GM21576 (cell line): ENCODE results near the gene RNF126.

ENCODE experiments used
- ATAC-seq: cut with Tn5 transposase; IDR thresholded peaks from one replicate; pipeline ENCODE4 v1.9.1; 2021; ENCODE audit warnings: mild to moderate bottlenecking, moderate library complexity; ENCODE audit not compliant: unreplicated experiment

RNF126 gene

GRCh38 chr19:664913-665443, 2.0 kb upstream of the RNF126 start:
- no peak for ATAC-seq

DNA sequence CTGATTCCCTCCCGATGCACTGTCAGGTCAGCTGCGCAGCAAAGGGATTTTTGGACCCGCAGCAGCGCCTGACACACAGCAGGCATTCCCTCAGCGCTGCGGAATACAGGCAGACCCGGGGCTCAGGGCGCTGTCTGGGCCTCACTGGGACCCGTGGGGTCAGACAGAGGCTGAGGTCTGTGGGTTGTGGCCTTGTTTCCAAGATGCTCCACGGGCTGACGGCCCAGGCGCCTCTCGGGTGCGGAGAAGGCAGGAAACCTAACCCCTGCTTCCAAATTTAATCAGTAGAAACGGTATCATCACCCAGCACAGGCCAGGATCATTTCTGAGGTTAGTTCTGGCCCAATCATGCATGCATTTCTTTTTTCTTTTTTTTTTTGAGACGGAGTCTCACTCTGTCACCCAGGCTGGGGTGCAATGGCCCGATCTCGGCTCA, 686 bp upstream of the RNF126 start:
- ATAC-seq: no peak

GRCh38 chr19:662207-662961, 630 bp downstream of the RNF126 start:
- ATAC-seq: peak; percentile 2

DNA sequence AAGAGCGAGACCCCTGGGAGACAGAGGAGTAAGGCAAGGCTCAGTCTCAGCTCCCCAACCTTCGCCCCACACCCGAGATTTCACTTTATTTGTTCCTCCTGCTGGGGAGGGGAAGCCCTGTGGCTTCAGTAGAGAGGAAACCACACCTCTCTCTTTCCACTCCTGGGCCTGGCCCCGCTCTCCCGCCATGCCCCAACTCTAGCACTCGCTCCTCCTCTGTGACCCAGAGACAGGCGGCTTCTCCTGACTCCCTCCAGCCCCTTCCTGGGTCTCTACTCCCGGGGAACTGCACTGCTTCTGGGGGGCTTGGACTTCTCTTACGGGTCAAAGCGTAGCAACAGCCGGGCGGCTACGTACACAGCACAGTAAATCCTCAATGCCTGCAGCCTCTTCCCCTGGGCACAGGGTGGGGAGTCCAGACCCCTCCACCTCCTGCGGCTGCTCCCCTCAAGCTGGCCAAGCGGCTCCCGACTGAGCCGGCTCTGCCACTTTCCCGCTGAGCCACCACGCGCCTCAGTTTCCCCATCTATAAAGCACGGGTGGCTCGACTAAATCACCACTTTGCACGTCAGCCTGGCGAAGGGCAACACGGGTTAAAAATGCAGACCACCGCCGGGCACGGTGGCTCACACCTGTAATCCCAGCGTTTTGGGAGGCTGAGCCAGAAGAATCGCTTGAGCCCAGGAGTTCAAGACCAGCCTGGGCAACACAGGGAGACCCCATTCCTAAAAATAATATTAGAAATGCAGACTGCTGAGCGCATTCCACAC, 1.4 kb downstream of the RNF126 start:
- ATAC-seq: no peak

- ATAC-seq: no peak
These were observed 2.1 kb downstream of the RNF126 start for GRCh38 chr19:660793-661426.

DNA sequence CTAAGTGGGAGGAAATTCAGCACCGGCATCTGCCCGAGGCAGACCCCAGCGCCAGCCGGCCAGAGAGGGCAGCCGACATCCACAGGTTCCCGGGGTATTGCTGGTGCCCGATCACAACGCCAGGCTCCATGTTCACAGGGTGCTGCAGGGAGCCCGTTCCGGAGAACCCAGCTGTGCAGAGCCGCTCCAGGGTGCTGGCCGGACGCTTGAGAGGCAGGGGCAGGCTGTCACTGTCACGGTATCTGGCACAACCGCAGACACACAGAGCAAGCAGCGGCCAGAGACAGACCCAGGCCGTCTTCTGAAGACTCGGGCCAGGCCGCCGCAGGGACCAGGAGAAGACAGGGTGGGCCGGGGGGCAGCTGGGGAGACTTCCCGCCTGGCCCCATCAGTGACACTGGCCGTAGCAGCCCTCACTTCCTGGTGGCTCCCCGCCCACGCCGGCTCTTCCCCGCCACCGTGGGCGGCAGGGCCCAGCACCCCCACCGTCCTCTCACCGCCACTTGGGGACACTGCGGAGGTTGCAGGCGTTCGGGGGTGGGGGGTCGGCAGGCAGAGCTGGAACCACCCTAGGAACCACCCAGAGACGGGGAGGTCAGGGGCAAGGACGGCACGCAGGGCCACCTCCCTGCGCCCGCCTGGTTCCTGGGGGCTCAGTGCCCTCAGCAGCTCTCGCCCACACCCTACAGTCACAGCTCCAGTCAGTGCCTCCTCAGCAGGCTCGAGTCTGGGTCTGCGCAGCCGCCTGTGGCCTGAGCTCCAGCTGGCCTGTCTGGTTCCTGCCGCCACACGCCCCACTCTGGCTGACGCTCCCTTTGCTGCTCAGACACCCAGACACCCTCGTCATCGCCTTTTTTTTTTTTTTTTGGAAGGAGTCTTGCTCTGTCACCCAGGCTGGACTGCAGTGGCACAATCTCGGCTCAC, 3.8 kb downstream of the RNF126 start:
- ATAC-seq: no peak

DNA sequence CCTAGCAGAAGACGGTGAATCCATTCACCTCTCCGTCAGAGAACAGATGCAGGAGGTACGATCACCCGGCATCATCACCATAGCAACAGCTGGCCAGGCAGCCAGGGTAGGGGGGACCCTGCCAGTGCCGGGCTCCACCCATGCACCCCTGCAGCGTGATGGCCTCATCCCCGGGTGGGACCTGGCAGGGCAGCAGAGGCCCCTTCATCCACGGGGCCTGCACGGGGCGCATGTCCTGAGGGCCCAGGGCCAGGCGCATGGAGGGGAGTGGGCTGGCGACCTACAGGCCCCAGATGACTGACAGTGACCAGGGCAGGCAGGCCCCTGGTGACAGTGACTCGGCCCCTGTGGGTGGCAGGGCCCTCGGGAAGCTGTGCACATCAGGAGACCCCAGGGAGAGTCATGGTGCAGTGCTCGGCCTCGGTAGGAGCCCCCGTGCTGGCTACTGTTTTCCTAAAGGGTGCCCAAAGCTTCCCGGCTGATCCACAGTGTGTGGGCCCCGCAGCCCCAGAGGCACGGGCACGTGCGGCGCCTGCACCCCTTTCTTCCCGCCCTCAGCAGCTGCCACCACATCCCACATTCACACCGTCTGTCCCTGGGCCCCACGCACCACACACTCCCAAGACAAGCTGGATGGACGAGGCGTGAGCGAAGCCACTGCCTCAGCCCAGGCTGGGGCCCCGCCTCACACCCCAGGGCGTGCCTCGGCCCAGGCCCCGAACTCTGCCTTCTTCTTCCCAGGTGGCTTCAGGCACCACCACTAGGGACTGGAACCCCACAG, 4.8 kb downstream of the RNF126 start:
- no peak for ATAC-seq

- no peak for ATAC-seq
These were observed 5.4 kb downstream of the RNF126 start for GRCh38 chr19:657611-658010.

GRCh38 chr19:656751-657559, 6.1 kb downstream of the RNF126 start:
- no peak for ATAC-seq

DNA sequence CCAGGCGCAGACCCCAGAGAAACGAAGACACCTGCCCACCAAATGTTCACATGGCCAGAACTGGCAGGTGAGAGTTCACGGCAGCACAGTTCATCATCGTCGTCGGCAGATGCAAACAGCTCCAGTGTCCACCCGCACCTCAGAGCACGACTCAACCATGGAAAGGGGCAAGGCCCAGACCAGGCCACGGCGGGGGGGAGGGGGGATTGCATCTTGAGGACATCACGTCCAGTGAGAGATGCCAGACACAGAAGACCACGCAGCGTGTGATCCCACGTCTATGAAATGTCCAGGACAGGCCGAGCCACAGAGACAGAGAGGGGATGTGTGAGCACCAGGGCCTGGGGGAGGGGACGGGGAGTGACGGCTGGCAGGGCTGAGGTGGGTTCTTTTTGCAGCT, 7.3 kb downstream of the RNF126 start:
- no peak for ATAC-seq

GRCh38 chr19:653425-653824, 9.6 kb downstream of the RNF126 start:
- ATAC-seq: no peak

- no peak for ATAC-seq
These were observed 10.3 kb downstream of the RNF126 start for GRCh38 chr19:652467-653389.

- ATAC-seq: no peak
These were observed 11.0 kb downstream of the RNF126 start for GRCh38 chr19:651991-652390.

DNA sequence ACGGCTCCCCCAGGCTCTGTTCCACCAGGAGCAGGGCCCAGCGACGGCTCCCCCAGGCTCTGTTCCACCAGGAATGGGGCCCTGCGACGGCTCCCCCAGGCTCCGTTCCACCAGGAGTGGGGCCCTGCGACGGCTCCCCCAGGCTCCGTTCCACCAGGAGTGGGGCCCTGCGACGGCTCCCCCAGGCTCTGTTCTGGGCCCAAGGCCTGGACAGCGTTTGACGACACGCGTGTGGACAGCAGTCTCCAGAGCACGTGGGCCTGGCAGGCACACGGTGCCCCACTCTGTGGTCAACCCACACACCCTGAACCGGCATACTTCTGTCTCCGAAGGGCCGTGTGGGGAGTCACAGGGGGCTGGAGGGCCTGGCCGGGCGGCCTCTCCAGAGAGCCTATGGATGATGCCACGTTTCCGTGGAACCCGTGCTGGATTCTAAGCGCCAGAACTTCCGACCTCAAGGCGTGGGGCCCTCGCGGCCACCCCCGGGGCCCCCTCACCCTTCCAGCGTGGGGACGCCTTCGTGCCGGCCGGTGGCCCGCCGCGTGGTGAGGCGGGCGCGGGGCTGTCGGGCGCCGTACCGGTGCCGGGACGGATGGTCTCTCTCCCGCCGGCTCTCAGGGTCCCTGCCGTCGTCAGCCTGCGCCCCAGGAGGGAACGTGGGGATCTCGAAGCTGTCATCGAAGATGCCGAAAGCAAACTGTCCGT, 11.7 kb downstream of the RNF126 start:
- ATAC-seq: no peak

DNA sequence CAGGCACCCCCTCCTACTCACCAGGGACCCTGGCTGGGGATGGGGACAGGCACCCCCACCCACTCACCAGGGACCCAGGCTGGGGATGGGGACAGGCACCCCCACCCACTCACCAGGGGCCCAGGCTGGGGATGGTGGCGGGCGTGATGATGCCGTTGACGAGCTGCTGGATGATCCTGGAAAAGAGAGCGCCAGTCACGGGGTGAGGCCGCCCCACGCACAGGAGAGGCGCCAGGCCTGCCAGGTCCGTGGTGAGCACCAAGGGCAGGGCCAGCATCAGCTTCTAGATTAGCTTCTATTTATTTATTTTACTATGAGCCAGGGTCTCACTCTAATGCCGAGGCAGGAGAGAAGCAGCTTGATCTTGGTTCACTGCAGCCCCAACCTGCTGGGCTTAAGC, 12.9 kb downstream of the RNF126 start:
- no peak for ATAC-seq

- ATAC-seq: no peak
These were observed 13.9 kb downstream of the RNF126 start for GRCh38 chr19:648904-649801.
